ENCODE measurements around the gene HLA-DRB5. TPM values are rescaled to one million over a fixed set of nuclear protein-coding genes. Genes with fewer than 3 reads are reported as not detected.
A peak's percentile ranks its signal among the peaks of the same experiment; 100 is the strongest.
"Not testable (repeated sequence)": the region's sequence is repeated elsewhere in the genome, so short reads cannot be mapped to it uniquely, and the experiment has no call there.

HLA-DRB5 gene
- total RNA-seq, 2 experiments from 2014 or later: 12.7 to 14.0 TPM

DNA sequence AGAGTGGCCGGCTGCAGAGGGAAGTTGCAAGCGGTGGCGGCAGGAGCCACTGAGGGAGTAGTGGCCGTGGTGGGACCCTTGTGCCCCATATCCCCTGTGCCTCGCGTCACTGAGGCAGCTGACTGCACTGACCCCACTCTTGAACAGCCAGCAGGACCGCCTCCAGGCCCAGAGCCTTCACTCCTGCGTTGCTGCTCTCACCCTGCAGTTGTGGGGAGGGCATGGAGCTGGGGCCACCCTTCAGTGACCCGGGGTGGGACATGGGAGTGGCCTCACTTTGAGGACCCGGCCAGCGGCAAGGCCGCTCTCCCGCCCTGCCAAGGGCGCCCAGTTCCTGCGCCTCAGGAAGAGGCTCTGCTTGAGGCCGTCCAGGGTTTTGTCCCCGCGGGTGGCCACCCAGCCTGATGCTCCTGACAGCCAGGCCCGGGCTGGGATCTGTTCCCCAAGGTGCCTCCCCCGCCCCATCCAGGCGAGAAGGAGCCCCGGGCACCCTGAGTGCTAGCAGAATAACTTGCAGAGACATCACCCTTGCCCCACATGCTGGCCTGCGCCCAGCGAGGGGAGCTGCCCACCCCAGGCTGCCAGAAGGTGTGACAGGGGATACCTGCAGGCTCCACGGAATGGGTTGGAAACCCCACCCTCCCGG, 46.0 kb downstream of the HLA-DRB5 start:
- no peaks in the 10 kb centered on the region for H3K36me3 Mint-ChIP-seq (ENCODE audit: low read depth)
- DNase-seq: no peak
- no peaks in the 10 kb centered on the region for H3K4me1 Mint-ChIP-seq
- ChIA-PET POLR2A (interaction anchor here (1.2 kb wide), 1 partner anchor 11 kb away, joined by 3 read pairs; no protein-coding TSS in a partner anchor), CTCF (no interaction called here)
- no peak overlapping the region for H3K27ac Mint-ChIP-seq
- peaks cover 24% of the 10 kb centered on the region for H3K27me3 Mint-ChIP-seq
- no peaks in the 10 kb centered on the region for H3K9me3 Mint-ChIP-seq
- H3K4me3 Mint-ChIP-seq: no peak overlapping the region

DNA sequence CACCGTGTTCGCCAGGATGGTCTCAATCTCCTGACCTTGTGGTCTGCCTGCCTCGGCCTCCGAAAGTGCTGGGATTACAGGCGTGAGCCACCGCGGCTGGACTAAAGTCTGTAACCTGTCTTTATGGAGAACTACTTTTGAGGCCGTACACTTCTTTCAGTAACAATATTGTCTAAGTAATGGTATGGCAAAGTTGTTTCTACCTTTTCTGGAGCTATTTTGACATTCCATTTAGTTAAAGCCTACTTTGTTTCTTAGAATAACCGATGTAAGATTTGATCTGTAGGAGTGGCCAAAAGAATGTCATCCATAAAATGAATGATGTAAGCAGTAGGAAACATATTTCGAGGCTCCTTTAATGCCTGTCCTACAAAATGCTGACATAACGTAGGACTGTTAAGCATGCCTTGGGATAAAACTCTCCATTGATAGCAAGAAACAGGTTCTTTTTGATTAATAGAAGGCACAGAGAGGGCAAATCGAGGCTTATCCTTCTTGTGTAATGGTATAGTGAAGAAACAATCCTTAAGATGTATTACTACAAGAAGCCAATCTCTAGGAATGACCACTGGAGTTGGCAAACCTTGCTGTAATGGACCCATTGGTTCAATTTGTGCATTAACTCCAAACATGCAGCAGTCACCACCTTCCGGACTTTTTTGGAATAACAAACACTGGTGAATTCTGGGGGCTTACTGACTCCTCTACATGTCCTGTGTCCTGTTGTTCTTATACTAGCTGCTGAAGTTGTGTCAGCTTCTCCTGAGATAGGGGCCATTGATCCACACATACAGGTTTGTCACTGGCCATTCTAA, 54.5 kb downstream of the HLA-DRB5 start:
- peaks cover 26% of the 10 kb centered on the region for H3K27me3 Mint-ChIP-seq

DNA sequence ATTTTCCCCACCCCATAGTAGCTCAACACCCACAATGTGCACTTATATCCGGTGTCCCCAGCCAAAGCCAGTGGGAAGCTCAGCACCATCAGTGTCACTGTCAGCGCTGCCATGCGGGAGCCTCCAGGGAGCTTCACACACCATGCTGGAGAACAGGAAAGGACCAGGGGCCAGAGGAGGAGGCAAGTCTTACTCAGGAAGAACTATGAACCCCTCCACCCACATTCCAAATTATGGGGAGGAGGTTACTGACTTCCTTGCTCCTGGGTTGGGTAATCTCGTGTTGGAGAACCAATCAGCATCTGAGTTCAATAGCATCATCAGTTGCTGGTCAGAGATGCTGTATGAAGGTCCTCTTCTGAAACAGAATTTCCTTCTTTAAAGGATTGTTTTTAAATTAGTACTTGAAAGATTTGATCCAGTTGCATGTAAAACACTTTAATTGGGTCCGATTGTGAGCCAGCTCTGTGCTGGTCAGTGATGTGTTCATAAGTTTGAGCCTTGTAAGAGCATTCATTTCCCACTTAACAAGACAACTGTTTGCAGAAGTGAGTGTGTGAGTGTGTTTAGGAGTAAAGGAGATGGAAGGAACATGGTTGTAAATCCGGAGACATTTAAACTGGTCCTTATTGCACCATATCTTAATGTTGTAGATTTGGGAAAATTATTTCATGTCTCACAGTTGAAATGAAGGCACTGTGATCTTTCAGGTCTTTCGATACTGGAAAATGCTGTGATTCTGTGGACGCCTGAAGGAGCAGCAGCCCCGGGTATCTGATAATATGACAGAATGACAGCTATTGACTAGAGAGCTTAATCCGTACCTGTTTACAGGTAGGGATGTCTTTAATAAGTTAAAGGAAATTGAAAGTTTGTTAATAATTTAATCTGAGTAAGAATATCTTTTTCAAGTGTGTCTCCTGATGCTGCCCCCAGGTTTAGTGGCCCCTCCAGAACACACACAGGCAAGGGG, 56.4 kb downstream of the HLA-DRB5 start:
- peak overlapping the region; percentile 61 for H3K27ac Mint-ChIP-seq
- H3K36me3 Mint-ChIP-seq (ENCODE audit: low read depth); H3K4me3 Mint-ChIP-seq; H3K9me3 Mint-ChIP-seq; H3K4me1 Mint-ChIP-seq; DNase-seq: not testable (repeated sequence)
- POLR2A ChIA-PET: interaction anchor here (0.6 kb wide), 1 partner anchor 10 kb away, joined by 3 read pairs; no protein-coding TSS in a partner anchor
- CTCF ChIA-PET: interaction anchor here (1.1 kb wide), 1 partner anchor 60 kb away, joined by 4 read pairs; no protein-coding TSS in a partner anchor
- peaks cover 23% of the 10 kb centered on the region for H3K27me3 Mint-ChIP-seq

More for the DNA sequence above, 54.5 kb downstream of the HLA-DRB5 start:
- Mint-ChIP-seq H3K27ac (no peak overlapping the region), H3K9me3 (peaks cover 2% of the 10 kb centered on the region), H3K36me3 (ENCODE audit: low read depth) (no peaks in the 10 kb centered on the region), H3K4me3 (no peak overlapping the region), H3K4me1 (peaks cover 7% of the 10 kb centered on the region)
- DNase-seq: no peak
- ChIA-PET POLR2A (no interaction called here), CTCF (no interaction called here)

DNA sequence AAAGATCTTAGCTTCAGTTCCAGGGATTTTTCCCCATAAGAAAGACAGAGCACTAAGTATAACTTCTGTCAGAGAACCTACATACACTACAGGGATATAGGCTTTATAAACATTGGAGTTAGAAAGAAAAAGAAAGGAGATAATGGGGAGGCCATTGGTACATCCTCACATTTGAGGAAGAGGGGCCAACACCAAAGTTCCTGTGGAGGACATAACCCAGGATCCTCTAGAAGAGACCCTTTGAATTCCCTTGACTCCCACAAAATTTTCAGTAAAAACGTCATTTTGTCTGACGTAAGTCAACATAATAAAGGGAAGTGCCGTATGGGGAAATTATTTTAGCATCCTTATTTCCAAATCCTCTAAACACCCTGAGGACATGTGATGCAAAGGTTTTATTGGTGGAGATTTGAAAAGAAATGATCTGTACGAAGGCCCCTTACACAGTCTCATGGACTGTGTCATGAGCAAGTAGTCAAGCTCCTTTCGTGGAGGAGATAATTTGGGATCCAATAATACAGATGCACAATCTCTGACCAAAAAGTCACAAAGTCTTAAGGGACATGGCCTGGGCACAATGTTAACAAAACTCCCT, 57.2 kb downstream of the HLA-DRB5 start:
- H3K27me3 Mint-ChIP-seq: peaks cover 27% of the 10 kb centered on the region
- H3K36me3 Mint-ChIP-seq (ENCODE audit: low read depth): no peaks in the 10 kb centered on the region
- ChIA-PET CTCF (interaction anchor here (1.1 to 1.5 kb wide), 2 partner anchors 14 to 59 kb away, joined by 3 to 4 read pairs; no protein-coding TSS in a partner anchor), POLR2A (interaction anchor here (0.6 kb wide), 1 partner anchor 10 kb away, joined by 3 read pairs; no protein-coding TSS in a partner anchor)
- H3K4me3 Mint-ChIP-seq: no peak overlapping the region
- peaks cover 2% of the 10 kb centered on the region for H3K9me3 Mint-ChIP-seq
- DNase-seq: no peak
- peaks cover 7% of the 10 kb centered on the region for H3K4me1 Mint-ChIP-seq
- no peak overlapping the region for H3K27ac Mint-ChIP-seq

DNA sequence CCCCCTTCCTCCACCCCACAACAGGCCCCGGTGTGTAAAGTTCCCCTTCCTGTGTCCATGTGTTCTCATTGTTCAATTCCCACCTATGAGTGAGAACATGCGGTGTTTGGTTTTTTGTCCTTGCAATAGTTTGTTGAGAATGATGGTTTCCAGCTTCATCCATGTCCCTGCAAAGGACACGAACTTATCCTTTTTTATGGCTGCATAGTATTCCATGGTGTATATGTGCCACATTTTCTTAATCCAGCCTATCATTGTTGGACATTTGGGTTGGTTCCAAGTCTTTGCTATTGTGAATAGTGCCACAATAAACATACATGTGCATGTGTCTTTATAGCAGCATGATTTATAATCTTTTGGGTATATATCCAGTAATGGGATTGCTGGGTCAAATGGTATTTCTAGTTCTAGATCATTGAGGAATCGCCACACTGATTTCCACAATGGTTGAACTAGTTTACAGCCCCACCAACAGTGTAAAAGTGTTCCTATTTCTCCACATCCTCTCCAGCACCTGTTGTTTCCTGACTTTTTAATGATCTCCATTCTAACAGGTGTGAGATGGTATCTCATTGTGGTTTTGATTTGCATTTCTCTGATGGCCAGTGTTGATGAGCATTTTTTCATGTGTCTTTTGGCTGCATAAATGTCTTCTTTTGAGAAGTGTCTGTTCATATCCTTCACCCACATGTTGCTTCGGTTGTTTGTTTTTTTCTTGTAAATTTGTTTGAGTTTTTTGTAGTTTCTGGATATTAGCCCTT, 62.2 kb downstream of the HLA-DRB5 start:
- H3K9me3 Mint-ChIP-seq, POLR2A ChIA-PET, H3K4me1 Mint-ChIP-seq: not testable (repeated sequence)

More for the DNA sequence above, 62.2 kb downstream of the HLA-DRB5 start:
- H3K27ac Mint-ChIP-seq; H3K36me3 Mint-ChIP-seq (ENCODE audit: low read depth); CTCF ChIA-PET; H3K4me3 Mint-ChIP-seq; DNase-seq: not testable (repeated sequence)
- H3K27me3 Mint-ChIP-seq: peaks cover 43% of the 10 kb centered on the region

Other genes with a start within 250 kb of the HLA-DRB5 start
- gene TSBP1, start 158.4 kb downstream of the HLA-DRB5 start, total RNA-seq: not detected
- not detected for gene BTNL2, start 123.1 kb downstream of the HLA-DRB5 start, total RNA-seq
- 100 to 1,000 TPM; 203 to 204 TPM for gene HLA-DRA, start 90.4 kb downstream of the HLA-DRB5 start, total RNA-seq
- gene HLA-DRB1, start 59.6 kb upstream of the HLA-DRB5 start, total RNA-seq: 100 to 1,000 TPM; 155 TPM
- 10 to 100 TPM; 35.4 to 41.1 TPM for gene HLA-DQA1, start 107.1 kb upstream of the HLA-DRB5 start, total RNA-seq
- gene HLA-DQB1, start 136.4 kb upstream of the HLA-DRB5 start, total RNA-seq: 10 to 100 TPM; 74.4 to 74.6 TPM
- not detected for gene HLA-DQA2, start 211.1 kb upstream of the HLA-DRB5 start, total RNA-seq
- not detected for gene HLA-DQB2, start 233.2 kb upstream of the HLA-DRB5 start, total RNA-seq

Data from activated CD4-positive, alpha-beta memory T cell treated with anti-CD3 and anti-CD28 coated beads, Interleukin-2, amount 10 ng/mL, durations not matched to agents 7 days and 5 days (primary cell).